IMR-90 (cell line): ENCODE measurements around the gene CRACDL. TPM values are rescaled to one million over a fixed set of nuclear protein-coding genes. Genes with fewer than 3 reads are reported as not detected.

ENCODE experiments used
- ATAC-seq: fragments of 200-7000 bp; cut with Tn5 transposase; 2 replicates; pipeline ENCODE4 v1.9.1; 2020; ENCODE audit warnings: low read depth, mild to moderate bottlenecking, moderate library complexity
- BruUV-seq: library from RNA; stranded (reverse); fragments of 400-500 nt; replicated peaks from 2 replicates; lab custom pipeline; 2021; lab: Mats Ljungman, UMichigan
- CTCF ChIA-PET: fragments of 300-600 bp; formaldehyde crosslinking; extraction: SDS; loops from one replicate; lab custom pipeline; 2021; ENCODE audit warnings: antibody characterized with exemption; lab: Yijun Ruan, JAX
- POLR2A ChIA-PET: fragments of 300-600 bp; sonication (Branson Sonifier 250); formaldehyde crosslinking; loops from one replicate; lab custom pipeline; 2022; ENCODE audit warnings: antibody characterized with exemption; ENCODE audit not compliant: unreplicated experiment; lab: Charles Lee
- DNase-seq: peaks from one replicate; pipeline ENCODE4 v3.0.0; 2013
- H2AFZ ChIP-seq: replicated peaks from 2 replicates; pipeline ENCODE3; 2013; ENCODE audit warnings: low read length, mild to moderate bottlenecking; ENCODE audit not compliant: poor library complexity
- H2AK5ac ChIP-seq: 2 replicates; pipeline ENCODE4 v1.6.1; 2013; ENCODE audit warnings: low read depth, low read length, inconsistent platforms
- H2AK9ac ChIP-seq: replicated peaks from 2 replicates; pipeline ENCODE3; 2013; ENCODE audit warnings: mild to moderate bottlenecking, low read depth, low read length, moderate library complexity; ENCODE audit not compliant: poor library complexity
- H2BK120ac ChIP-seq: 2 replicates; pipeline ENCODE4 v1.6.1; 2013; ENCODE audit warnings: low read depth, low read length, inconsistent platforms
- H2BK15ac ChIP-seq: 3 replicates; pipeline ENCODE4 v1.6.1; 2013; ENCODE audit warnings: low read depth, low read length, inconsistent platforms
- H2BK20ac ChIP-seq: 2 replicates; pipeline ENCODE4 v1.6.1; 2013; ENCODE audit warnings: low read depth, mild to moderate bottlenecking, inconsistent platforms, low read length, moderate library complexity
- H2BK5ac ChIP-seq: 2 replicates; pipeline ENCODE4 v1.6.1; 2013; ENCODE audit warnings: mild to moderate bottlenecking, low read depth, low read length, inconsistent platforms; ENCODE audit not compliant: poor library complexity, severe bottlenecking
- H3K14ac ChIP-seq: replicated peaks from 2 replicates; pipeline ENCODE4 v1.6.1; 2013; ENCODE audit warnings: low read depth, low read length, inconsistent platforms
- H3K18ac ChIP-seq: 2 replicates; pipeline ENCODE4 v1.6.1; 2013; ENCODE audit warnings: low read depth, low read length, control low read depth
- H3K23ac ChIP-seq: 2 replicates; pipeline ENCODE4 v1.6.1; 2013; ENCODE audit warnings: low read depth, low read length, inconsistent platforms
- H3K27ac ChIP-seq: 2 replicates; pipeline ENCODE4 v1.5.1; 2013; ENCODE audit warnings: mild to moderate bottlenecking, control low read depth, low read length; ENCODE audit not compliant: insufficient read depth
- H3K27me3 ChIP-seq: 2 replicates; pipeline ENCODE4 v1.6.1; 2013; ENCODE audit warnings: low read length; ENCODE audit not compliant: control insufficient read depth, insufficient read depth
- H3K36me3 ChIP-seq: 2 replicates; pipeline ENCODE4 v1.6.1; 2013; ENCODE audit warnings: low read length, mixed read lengths; ENCODE audit not compliant: control insufficient read depth, insufficient read depth
- H3K4ac ChIP-seq: 2 replicates; pipeline ENCODE4 v1.6.1; 2013; ENCODE audit warnings: low read depth, low read length, inconsistent platforms
- H3K4me1 ChIP-seq: 2 replicates; pipeline ENCODE4 v1.6.1; 2013; ENCODE audit warnings: low read length, mixed read lengths; ENCODE audit not compliant: control insufficient read depth, insufficient read depth
- H3K4me2 ChIP-seq: 2 replicates; pipeline ENCODE4 v1.6.1; 2013; ENCODE audit warnings: low read depth, mild to moderate bottlenecking, control low read depth, low read length, moderate library complexity
- H3K4me3 ChIP-seq: 2 replicates; pipeline ENCODE4 v1.5.1; 2013; ENCODE audit warnings: low read depth, mild to moderate bottlenecking, control low read depth, low read length, moderate library complexity; ENCODE audit not compliant: insufficient read depth
- H3K56ac ChIP-seq: 2 replicates; pipeline ENCODE4 v1.6.1; 2013; ENCODE audit warnings: low read length, inconsistent platforms; ENCODE audit not compliant: insufficient read depth; ENCODE audit errors: extremely low read depth
- H3K79me1 ChIP-seq, 2 experiments: 2 replicates each; pipeline ENCODE4 v1.6.1; 2013; ENCODE audit warnings: low read length in 2 of 2, inconsistent platforms in 1 of 2, low read depth in 1 of 2
- H3K9ac ChIP-seq: 2 replicates; pipeline ENCODE4 v1.6.1; 2013; ENCODE audit warnings: low read depth, low read length, control low read depth
- H3K9me1 ChIP-seq: 2 replicates; pipeline ENCODE4 v1.6.1; 2013; ENCODE audit warnings: low read length, inconsistent platforms; ENCODE audit not compliant: insufficient read depth
- H3K9me3 ChIP-seq: 2 replicates; pipeline ENCODE4 v1.6.1; 2013; ENCODE audit warnings: low read length; ENCODE audit not compliant: control insufficient read depth, insufficient read depth
- H4K20me1 ChIP-seq: 2 replicates; pipeline ENCODE4 v1.6.1; 2013; ENCODE audit warnings: low read length, inconsistent platforms; ENCODE audit not compliant: insufficient read depth
- H4K5ac ChIP-seq: 2 replicates; pipeline ENCODE4 v1.6.1; 2013; ENCODE audit warnings: mild to moderate bottlenecking, low read depth, low read length, control low read depth
- H4K8ac ChIP-seq, 2 experiments: 2 replicates each; pipeline ENCODE4 v1.6.1; 2013; ENCODE audit warnings: low read depth in 2 of 2, low read length in 2 of 2, control low read depth in 1 of 2, inconsistent platforms in 1 of 2
- H4K91ac ChIP-seq: 2 replicates; pipeline ENCODE4 v1.6.1; 2013; ENCODE audit warnings: low read depth, low read length, inconsistent platforms; ENCODE audit not compliant: insufficient read depth
- BHLHE40 ChIP-seq: fragments of 150-350 bp; IDR thresholded peaks from 2 replicates; pipeline ENCODE4 v1.6.1; 2016; ENCODE audit warnings: mild to moderate bottlenecking, low read depth, low read length
- CEBPB ChIP-seq: IDR thresholded peaks from 2 replicates; pipeline ENCODE4 v1.6.1; 2012; ENCODE audit warnings: low read depth, low read length, improper control_type of control experiment
- CHD1 ChIP-seq: IDR thresholded peaks from 2 replicates; pipeline ENCODE4 v1.6.1; 2012; ENCODE audit warnings: low read depth, low read length, improper control_type of control experiment
- CTCF ChIP-seq: conservative IDR thresholded peaks from 2 replicates; pipeline ENCODE4 v1.5.1; 2012; ENCODE audit warnings: mild to moderate bottlenecking, low read depth, low read length, improper control_type of control experiment
- ELK1 ChIP-seq: fragments of 150-350 bp; IDR thresholded peaks from 2 replicates; pipeline ENCODE4 v1.6.1; 2016; ENCODE audit warnings: low read depth, mild to moderate bottlenecking, low read length, moderate library complexity, borderline replicate concordance
- FOS ChIP-seq: fragments of 150-350 bp; IDR thresholded peaks from 2 replicates; pipeline ENCODE4 v1.6.1; 2016; ENCODE audit warnings: low read depth, low read length
- MAFK ChIP-seq: IDR thresholded peaks from 2 replicates; pipeline ENCODE4 v1.6.1; 2012; ENCODE audit warnings: low read depth, low read length, improper control_type of control experiment
- MAZ ChIP-seq: IDR thresholded peaks from 2 replicates; pipeline ENCODE4 v1.6.1; 2012; ENCODE audit warnings: low read depth, mild to moderate bottlenecking, low read length, improper control_type of control experiment, moderate library complexity, borderline replicate concordance
- MXI1 ChIP-seq: IDR thresholded peaks from 2 replicates; pipeline ENCODE4 v1.6.1; 2012; ENCODE audit warnings: low read depth, mild to moderate bottlenecking, low read length, moderate library complexity, borderline replicate concordance
- NFE2L2 ChIP-seq: fragments of 150-350 bp; IDR thresholded peaks from 2 replicates; pipeline ENCODE4 v1.6.1; 2016; ENCODE audit warnings: low read depth, mild to moderate bottlenecking, low read length
- POLR2A ChIP-seq: IDR thresholded peaks from 2 replicates; pipeline ENCODE4 v1.6.1; 2012; ENCODE audit warnings: mild to moderate bottlenecking, low read depth, low read length
- RAD21 ChIP-seq: IDR thresholded peaks from 2 replicates; pipeline ENCODE4 v1.6.1; 2012; ENCODE audit warnings: low read length, improper control_type of control experiment
- RCOR1 ChIP-seq: IDR thresholded peaks from 2 replicates; pipeline ENCODE4 v1.6.1; 2012; ENCODE audit warnings: mild to moderate bottlenecking, low read length, improper control_type of control experiment; ENCODE audit not compliant: insufficient replicate concordance
- RFX5 ChIP-seq: IDR thresholded peaks from 2 replicates; pipeline ENCODE4 v1.8.0; 2012; ENCODE audit warnings: low read depth, mild to moderate bottlenecking, low read length, moderate library complexity
- SMC3 ChIP-seq: fragments of 150-350 bp; IDR thresholded peaks from 2 replicates; pipeline ENCODE4 v1.6.1; 2016; ENCODE audit warnings: low read depth, mild to moderate bottlenecking, antibody characterized with exemption, low read length, moderate library complexity
- USF2 ChIP-seq: fragments of 150-350 bp; IDR thresholded peaks from 2 replicates; pipeline ENCODE4 v1.6.1; 2017; ENCODE audit warnings: mild to moderate bottlenecking, antibody characterized with exemption, low read length, low read depth
- WGBS, 2 experiments: methylation state at CpG; one replicate each; pipeline versions ENCODE4 v1.1.5 to v1.1.7; 2013; ENCODE audit warnings: missing lambda C conversion rate in 2 of 2; ENCODE audit not compliant: insufficient read length in 1 of 2; ENCODE audit errors: extremely low coverage in 2 of 2; 5-methylcytosine and 5-hydroxymethylcytosine counted together
- dilution Hi-C: fragments of 300-500 bp; cut with HindIII; formaldehyde crosslinking; loops from one replicate; pipeline ENCODE4 v1.14.3; 2018; ENCODE audit warnings: low sequenced_read_pairs; ENCODE audit not compliant: unreplicated experiment
- in situ Hi-C: fragments of 300-500 bp; cut with MboI; formaldehyde crosslinking; loops from 3 replicates; pipeline ENCODE4 v1.14.3; 2019; ENCODE audit warnings: low sequenced_read_pairs, inconsistent platforms, mixed read lengths
- intact Hi-C: fragments of 100-400 bp; cut with micrococcal nuclease; formaldehyde crosslinking; loops from 2 replicates; pipeline ENCODE4 v1.10.0; 2022
- polyA plus RNA-seq, 3 experiments: library from polyadenylated mRNA; depleted of rRNA; stranded (reverse); fragments of >200 nt; gene quantifications; 2 replicates each; pipeline ENCODE4 v1.2.3, GENCODE V29; 2012; ENCODE audit warnings: low replicate concordance in 1 of 3
- total RNA-seq: library from RNA; depleted of rRNA; stranded (reverse); fragments of >200 nt; gene quantifications from 2 replicates; pipeline ENCODE4 v1.2.3, GENCODE V29; 2012

The CRACDL gene
- total and polyA plus RNA-seq, 2 of the 4 experiments (the other 2 are of a cell fraction), result not detected

- H2AFZ ChIP-seq, result no peak overlapping the region
- no peaks in the 10 kb centered on the region for H3K4me1 ChIP-seq
- H3K4me3 ChIP-seq, result no peak overlapping the region
- H3K9ac ChIP-seq, result no peak overlapping the region
- H2BK120ac ChIP-seq, result no peak overlapping the region
- intact Hi-C loops (no loop called here), in situ Hi-C loops (no loop called here), dilution Hi-C loops (no loop called here)
- no peak overlapping the region for H2AK5ac ChIP-seq
- no peak overlapping the region for H4K8ac ChIP-seq
- no peak overlapping the region for H2BK5ac ChIP-seq
- H3K27ac ChIP-seq, result no peak overlapping the region
- no peaks in the 10 kb centered on the region for H3K9me3 ChIP-seq
- no peak overlapping the region for H3K18ac ChIP-seq
- H3K4ac ChIP-seq, result no peak overlapping the region
- no peak overlapping the region for H3K56ac ChIP-seq
- no peaks in the 10 kb centered on the region; the same call in 1 of the 2 replicates for H3K27me3 ChIP-seq
- ChIA-PET POLR2A (no interaction called here), CTCF (no interaction called here)
- H3K9me1 ChIP-seq, result no peaks in the 10 kb centered on the region
- no peak overlapping the region for H3K23ac ChIP-seq
- no peak overlapping the region for H3K4me2 ChIP-seq
- no peaks in the 10 kb centered on the region for H4K20me1 ChIP-seq
- no peaks in the 10 kb centered on the region for H3K36me3 ChIP-seq
- no peak overlapping the region for H2BK15ac ChIP-seq
- H4K91ac ChIP-seq, result no peak overlapping the region
- ATAC-seq (no peak), DNase-seq (no peak)
- no peak overlapping the region for H2AK9ac ChIP-seq
- no peak overlapping the region for H4K5ac ChIP-seq
- TF ChIP-seq MAFK (no peak), MXI1 (no peak), NFE2L2 (no peak), SMC3 (no peak), RCOR1 (no peak), MAZ (no peak), CTCF (no peak), RFX5 (no peak), CEBPB (no peak), RAD21 (no peak), CHD1 (no peak), USF2 (no peak), POLR2A (no peak), BHLHE40 (no peak), ELK1 (no peak), FOS (no peak)
- H3K79me1 ChIP-seq, result no peaks in the 10 kb centered on the region
- H2BK20ac ChIP-seq, result no peak overlapping the region
- no peak overlapping the region for H3K14ac ChIP-seq
- BruUV-seq, result no TSS peak
- WGBS, 2 experiments, result no CpG with 5 or more reads among the region's 6 CpGs
Measured at GRCh38 chr2:98786179-98786578, 149.8 kb downstream of the CRACDL start.
